ENCODE measurements around the gene MGAT5B. TPM values are rescaled to one million over a fixed set of nuclear protein-coding genes. Genes with fewer than 3 reads are reported as not detected.

The MGAT5B gene
- total and polyA plus RNA-seq, 2 donors from 2014 or later, result 0.56 to 2.3 TPM

- H3K4me1 ChIP-seq (ENCODE audit: control insufficient read depth in 2 of 3, insufficient read depth in 2 of 3, low read depth in 1 of 3, low read length in 3 of 3), result no peaks in the 10 kb centered on the region
- FAIRE-seq (no peak), DNase-seq (no peak)
- no peak overlapping the region for H3K4me3 ChIP-seq (ENCODE audit: low read length in 3 of 3)
- no peaks in the 10 kb centered on the region for H3K36me3 ChIP-seq (ENCODE audit: control insufficient read depth in 2 of 3, insufficient read depth in 3 of 3, low read length in 3 of 3)
- peaks cover 0 to 3% (median 0%) of the 10 kb centered on the region in 3 donors for H3K9me3 ChIP-seq (ENCODE audit: control insufficient read depth in 2 of 3, insufficient read depth in 1 of 3, low read length in 3 of 3)
- intact Hi-C loops (cut with DNase I), result no loop called here
- no peak overlapping the region for H3K27ac ChIP-seq (ENCODE audit: low read depth in 2 of 2, low read length in 2 of 2)
- H3K9ac ChIP-seq (ENCODE audit: low read length in 3 of 3), result no peak overlapping the region
- TF ChIP-seq CTCF (IDR thresholded peaks at IDR 0.05; ENCODE audit: borderline replicate concordance, extremely low read depth, insufficient read depth), result no peak
- no peaks in the 10 kb centered on the region for H3K27me3 ChIP-seq (ENCODE audit: control insufficient read depth, insufficient read depth, low read length)
Observed at GRCh38 chr17:76907352-76907751, 39.1 kb downstream of the MGAT5B start.

GRCh38 chr17:76909971-76910760, 42.0 kb downstream of the MGAT5B start:
- Histone ChIP-seq H3K27me3 (ENCODE audit: control insufficient read depth, insufficient read depth, low read length) (no peaks in the 10 kb centered on the region), H3K4me3 (ENCODE audit: low read length in 3 of 3) (no peak overlapping the region), H3K27ac (ENCODE audit: low read depth in 2 of 2, low read length in 2 of 2) (no peak overlapping the region), H3K9me3 (ENCODE audit: control insufficient read depth in 2 of 3, insufficient read depth in 1 of 3, low read length in 3 of 3) (peaks cover 0 to 3% (median 0%) of the 10 kb centered on the region in 3 donors), H3K4me1 (ENCODE audit: control insufficient read depth in 2 of 3, insufficient read depth in 2 of 3, low read depth in 1 of 3, low read length in 3 of 3) (no peaks in the 10 kb centered on the region), H3K36me3 (ENCODE audit: control insufficient read depth in 2 of 3, insufficient read depth in 3 of 3, low read length in 3 of 3) (no peaks in the 10 kb centered on the region), H3K9ac (ENCODE audit: low read length in 3 of 3) (no peak overlapping the region)
- DNase-seq (peak; percentile 68 to 95 (median 93)), FAIRE-seq (no peak)
- intact Hi-C loops (cut with DNase I), result no loop called here
- no peak for TF ChIP-seq CTCF (IDR thresholded peaks at IDR 0.05; ENCODE audit: borderline replicate concordance, extremely low read depth, insufficient read depth)

- H3K9ac ChIP-seq (ENCODE audit: low read length in 3 of 3), result no peak overlapping the region
- no peaks in the 10 kb centered on the region for H3K4me1 ChIP-seq (ENCODE audit: control insufficient read depth in 2 of 3, insufficient read depth in 2 of 3, low read depth in 1 of 3, low read length in 3 of 3)
- peaks cover 0 to 3% (median 0%) of the 10 kb centered on the region in 3 donors for H3K9me3 ChIP-seq (ENCODE audit: control insufficient read depth in 2 of 3, insufficient read depth in 1 of 3, low read length in 3 of 3)
- FAIRE-seq (no peak), DNase-seq (peak in 1 of 5 donors; percentile 48)
- TF ChIP-seq CTCF (IDR thresholded peaks at IDR 0.05; ENCODE audit: borderline replicate concordance, extremely low read depth, insufficient read depth), result no peak
- no peaks in the 10 kb centered on the region for H3K27me3 ChIP-seq (ENCODE audit: control insufficient read depth, insufficient read depth, low read length)
- H3K4me3 ChIP-seq (ENCODE audit: low read length in 3 of 3), result no peak overlapping the region
- H3K27ac ChIP-seq (ENCODE audit: low read depth in 2 of 2, low read length in 2 of 2), result no peak overlapping the region
- no peaks in the 10 kb centered on the region for H3K36me3 ChIP-seq (ENCODE audit: control insufficient read depth in 2 of 3, insufficient read depth in 3 of 3, low read length in 3 of 3)
- intact Hi-C loops (cut with DNase I), result no loop called here
Observed at GRCh38 chr17:76911299-76912017, 43.3 kb downstream of the MGAT5B start.
